Retinal pigment epithelial cell (primary cell): ENCODE data around the gene ERC2.

Source experiments
- DNase-seq: peaks from one replicate; pipeline ENCODE4 v3.0.0-alpha.2; 2010; ENCODE audit warnings: low read depth
- H3K4me3 ChIP-seq: 2 replicates; pipeline ENCODE4 v1.5.1; 2011; ENCODE audit warnings: mild to moderate bottlenecking, low read length, control low read depth, moderate library complexity
- CTCF ChIP-seq: conservative IDR thresholded peaks from 2 replicates; pipeline ENCODE4 v1.5.1; 2011; ENCODE audit warnings: low read depth, low read length, control low read depth, inconsistent platforms

ERC2 gene

DNA sequence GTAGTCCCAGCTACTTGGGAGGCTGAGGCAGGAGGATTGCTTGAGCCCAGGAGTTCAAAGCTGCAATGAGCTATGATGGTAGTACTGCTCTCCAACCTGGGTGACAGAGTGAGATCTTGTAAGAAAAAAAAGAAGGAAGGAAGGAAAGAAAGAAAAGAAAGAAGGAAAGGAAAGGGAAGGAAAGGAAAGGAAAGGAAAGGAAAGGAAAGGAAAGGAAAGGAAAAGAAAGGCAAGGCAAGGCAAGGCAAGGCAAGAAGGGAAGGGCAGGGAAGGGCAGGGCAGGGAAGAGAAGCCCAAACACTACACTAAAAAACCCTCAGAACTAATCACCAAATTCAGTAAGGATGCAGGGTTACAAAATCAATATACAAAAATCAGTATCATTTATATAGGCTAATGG is 341.6 kb downstream of the ERC2 start:
- no peak for TF ChIP-seq CTCF
- no peak overlapping the region for H3K4me3 ChIP-seq
- no peak for DNase-seq

DNA sequence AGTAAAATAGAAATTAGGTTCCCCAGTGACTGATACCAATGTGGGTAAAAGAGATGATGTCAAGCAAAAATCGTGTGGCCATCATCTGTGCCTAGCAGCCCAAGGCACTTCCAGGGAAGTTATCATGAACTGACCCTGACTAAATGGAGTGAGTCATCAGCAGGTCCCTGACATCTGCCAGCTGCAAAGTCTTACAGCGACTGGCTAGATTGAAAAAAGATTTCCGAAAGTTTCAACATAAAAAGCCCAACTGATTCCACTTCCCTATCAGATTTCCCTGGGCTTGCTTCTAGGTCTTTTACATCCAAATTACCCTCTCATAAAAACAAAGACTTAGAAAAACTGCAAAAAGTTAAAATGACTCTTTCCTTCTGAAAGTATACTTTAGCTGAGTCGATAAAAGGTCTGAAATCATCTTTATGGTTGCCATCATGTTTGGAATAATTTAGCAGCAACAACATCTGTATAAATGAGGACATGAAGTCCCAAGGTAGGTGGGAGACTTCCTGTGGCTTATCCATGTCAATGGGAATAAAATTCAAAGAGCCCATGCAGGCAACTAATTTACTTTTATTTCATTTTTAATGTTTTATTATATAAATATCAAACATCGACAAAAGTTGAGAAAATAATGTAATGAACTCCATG is 342.8 kb downstream of the ERC2 start:
- DNase-seq: no peak
- H3K4me3 ChIP-seq: no peak overlapping the region

DNA sequence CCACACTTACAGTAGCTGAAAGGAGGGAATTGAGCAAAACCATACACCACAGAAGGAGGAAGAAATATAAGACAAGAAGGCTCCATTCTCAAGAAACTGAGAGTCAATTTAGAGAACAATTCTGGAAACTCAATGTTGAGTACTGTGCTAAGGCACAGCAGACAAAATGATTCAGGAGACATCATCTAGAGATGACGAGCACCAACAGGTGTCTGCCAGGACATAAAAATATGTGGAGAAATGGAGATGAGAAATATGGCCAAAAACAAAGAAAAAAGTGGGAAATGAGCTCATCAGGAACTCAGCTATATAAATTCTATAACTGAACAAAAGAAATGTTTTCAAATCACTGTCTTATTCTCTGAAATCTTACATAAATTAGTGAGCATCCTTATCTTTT is 343.7 kb downstream of the ERC2 start:
- no peak for TF ChIP-seq CTCF
- no peak for DNase-seq
- H3K4me3 ChIP-seq: no peak overlapping the region

More for the DNA sequence above, 342.8 kb downstream of the ERC2 start:
- TF ChIP-seq CTCF: no peak

DNA sequence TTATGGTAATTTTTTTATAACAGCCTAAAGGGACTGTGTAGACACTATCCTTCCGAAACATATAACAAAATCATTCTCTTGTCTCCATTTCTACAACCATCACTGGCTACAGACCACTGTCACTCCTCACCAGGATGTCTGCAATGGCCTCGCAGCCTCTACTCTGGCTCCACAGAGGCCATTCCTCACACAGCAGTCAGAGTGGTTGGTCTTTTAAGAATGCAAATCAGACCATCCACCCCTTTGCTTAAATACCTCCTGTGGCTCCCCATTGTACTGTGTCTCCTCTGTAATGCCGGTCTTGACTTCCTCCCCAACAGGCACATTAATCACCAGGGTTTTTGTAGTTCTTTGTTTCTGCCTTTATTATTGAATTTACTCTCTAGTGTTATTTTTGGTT is 344.8 kb downstream of the ERC2 start:
- no peak overlapping the region for H3K4me3 ChIP-seq
- no peak for DNase-seq
- TF ChIP-seq CTCF: no peak

DNA sequence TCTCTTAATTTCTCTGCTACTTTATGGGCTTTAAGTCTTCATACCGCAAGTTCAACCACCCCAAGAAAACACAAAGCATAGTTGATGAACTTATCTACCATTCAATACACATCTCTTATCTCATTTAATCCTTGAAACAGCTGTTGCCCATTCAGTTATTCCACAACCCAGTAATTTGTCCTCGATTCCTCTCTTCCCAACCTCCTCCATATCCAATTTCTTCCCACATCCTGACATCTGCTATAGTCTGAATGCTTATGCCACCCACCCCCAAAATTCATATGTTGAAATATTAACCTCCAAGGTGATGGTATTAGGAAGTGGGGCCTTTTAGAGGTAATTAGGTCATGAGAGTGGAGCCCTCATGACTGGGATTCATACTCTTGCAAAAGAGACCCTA is 345.4 kb downstream of the ERC2 start:
- TF ChIP-seq CTCF: no peak
- DNase-seq: no peak
- no peak overlapping the region for H3K4me3 ChIP-seq

- H3K4me3 ChIP-seq: no peak overlapping the region
- DNase-seq: no peak
- TF ChIP-seq CTCF: no peak
These were observed 346.6 kb downstream of the ERC2 start for GRCh38 chr3:56121716-56122115.

- H3K4me3 ChIP-seq: no peak overlapping the region
- no peak for DNase-seq
- no peak for TF ChIP-seq CTCF
These were observed 348.5 kb downstream of the ERC2 start for GRCh38 chr3:56119575-56120349.
